ENCODE results near the gene SPRYD4.
"Not testable (repeated sequence)": the region's sequence is repeated elsewhere in the genome, so short reads cannot be mapped to it uniquely, and the experiment has no call there.

SPRYD4 gene

GRCh38 chr12:56477521-56478225 lies 9.3 kb downstream of the SPRYD4 start:
- no peak for DNase-seq

- no peak for DNase-seq
These were observed 11.2 kb downstream of the SPRYD4 start for GRCh38 chr12:56479625-56480024.

GRCh38 chr12:56484566-56484965 lies 16.2 kb downstream of the SPRYD4 start:
- DNase-seq: no peak

GRCh38 chr12:56486694-56487093 lies 18.3 kb downstream of the SPRYD4 start:
- no peak for DNase-seq

- DNase-seq: peak; percentile 15
These were observed 19.2 kb downstream of the SPRYD4 start for GRCh38 chr12:56487448-56488040.

GRCh38 chr12:56488041-56488955 lies 19.9 kb downstream of the SPRYD4 start, which contains the start of gene GLS2:
GLS2 (minus strand) TSS chr12:56488161; CDS start chr12:56488118, 43 bp downstream.
- peak; percentile 84 for DNase-seq

- DNase-seq: no peak
These were observed 22.0 kb downstream of the SPRYD4 start for GRCh38 chr12:56490360-56490759.

GRCh38 chr12:56493409-56494105 lies 25.2 kb downstream of the SPRYD4 start:
- not testable (repeated sequence) for DNase-seq

- DNase-seq: not testable (repeated sequence)
These were observed 25.7 kb downstream of the SPRYD4 start for GRCh38 chr12:56494106-56494415.

- not testable (repeated sequence) for DNase-seq
These were observed 26.1 kb downstream of the SPRYD4 start for GRCh38 chr12:56494481-56494880.

- peak; percentile 65 for DNase-seq
These were observed 28.3 kb downstream of the SPRYD4 start for GRCh38 chr12:56496704-56497103.

- not testable (repeated sequence) for DNase-seq
These were observed 29.9 kb downstream of the SPRYD4 start for GRCh38 chr12:56498126-56498902.

GRCh38 chr12:56499452-56499851 lies 31.1 kb downstream of the SPRYD4 start:
- DNase-seq: not testable (repeated sequence)

- not testable (repeated sequence) for DNase-seq
These were observed 31.5 kb downstream of the SPRYD4 start for GRCh38 chr12:56499879-56500278.

GRCh38 chr12:56510786-56511185 lies 42.4 kb downstream of the SPRYD4 start:
- no peak for DNase-seq

GRCh38 chr12:56514014-56514318 lies 45.6 kb downstream of the SPRYD4 start:
- DNase-seq: not testable (repeated sequence)

- DNase-seq: no peak
These were observed 49.5 kb downstream of the SPRYD4 start for GRCh38 chr12:56517854-56518253.

- DNase-seq: no peak
These were observed 50.2 kb downstream of the SPRYD4 start for GRCh38 chr12:56518570-56518969.

GRCh38 chr12:56520048-56520447 lies 51.7 kb downstream of the SPRYD4 start:
- DNase-seq: no peak

GRCh38 chr12:56520506-56520905 lies 52.1 kb downstream of the SPRYD4 start:
- DNase-seq: no peak

- DNase-seq: no peak
These were observed 52.8 kb downstream of the SPRYD4 start for GRCh38 chr12:56521209-56521589.

All from CD4-positive, alpha-beta T cell treated with Interleukin-12 subunit alpha and Interleukin-12 subunit beta, for 1 hour (primary cell).